NCI-H1417 (cell line): ENCODE data around the gene PPY.
"Not testable (repeated sequence)": the region's sequence is repeated elsewhere in the genome, so short reads cannot be mapped to it uniquely, and the experiment has no call there.

Source experiments
- DNase-seq, 3 experiments: peaks; one replicate each; lab custom pipeline; 2025; lab: John Stamatoyannopoulos, UW

Gene PPY

GRCh38 chr17:43942051-43942685, at the start of gene PPY:
TSS of gene PPY (minus strand) at chr17:43942476. CDS start at chr17:43941654, 822 bp downstream.
- no peak for DNase-seq

- peak in 1 of 3 experiments; percentile 74 for DNase-seq
Observed at GRCh38 chr17:43988301-43988700, 46.0 kb upstream of the PPY start.

- peak in 1 of 3 experiments; percentile 8 for DNase-seq
Observed at GRCh38 chr17:43987131-43988021, 45.1 kb upstream of the PPY start.

GRCh38 chr17:43986225-43986981, 44.1 kb upstream of the PPY start:
- no peak for DNase-seq

- no peak for DNase-seq
Observed at GRCh38 chr17:43984521-43984920, 42.2 kb upstream of the PPY start.

- peak; percentile 7 to 61 (median 57) for DNase-seq
Observed at GRCh38 chr17:43983515-43984411, 41.5 kb upstream of the PPY start.

- no peak for DNase-seq
Observed at GRCh38 chr17:43983196-43983514, 40.9 kb upstream of the PPY start.

GRCh38 chr17:43982171-43982570, 39.9 kb upstream of the PPY start:
- peak in 1 of 3 experiments; percentile 5 for DNase-seq

- DNase-seq: no peak
Observed at GRCh38 chr17:43979671-43980070, 37.4 kb upstream of the PPY start.

- no peak for DNase-seq
Observed at GRCh38 chr17:43979011-43979410, 36.7 kb upstream of the PPY start.

GRCh38 chr17:43978078-43978477, 35.8 kb upstream of the PPY start:
- DNase-seq: no peak

GRCh38 chr17:43976963-43977837, 34.9 kb upstream of the PPY start:
- DNase-seq: no peak

GRCh38 chr17:43975898-43976297, 33.6 kb upstream of the PPY start:
- DNase-seq: no peak

- no peak for DNase-seq
Observed at GRCh38 chr17:43974382-43975266, 32.3 kb upstream of the PPY start.

GRCh38 chr17:43972444-43973212, 30.4 kb upstream of the PPY start:
- DNase-seq: not testable (repeated sequence)

GRCh38 chr17:43971436-43971835, 29.2 kb upstream of the PPY start:
- not testable (repeated sequence) for DNase-seq

GRCh38 chr17:43970366-43970765, 28.1 kb upstream of the PPY start:
- DNase-seq: no peak

GRCh38 chr17:43967251-43967875, 25.1 kb upstream of the PPY start:
- no peak for DNase-seq
